NCI-H2196 (cell line): Measurements from ENCODE around the gene ZNF652.
"Not testable (repeated sequence)": the region's sequence is repeated elsewhere in the genome, so short reads cannot be mapped to it uniquely, and the experiment has no call there.

ENCODE experiments used
- DNase-seq: peaks from one replicate; lab custom pipeline; 2025; ENCODE audit not compliant: unreplicated experiment; lab: John Stamatoyannopoulos, UW

ZNF652 gene

DNA sequence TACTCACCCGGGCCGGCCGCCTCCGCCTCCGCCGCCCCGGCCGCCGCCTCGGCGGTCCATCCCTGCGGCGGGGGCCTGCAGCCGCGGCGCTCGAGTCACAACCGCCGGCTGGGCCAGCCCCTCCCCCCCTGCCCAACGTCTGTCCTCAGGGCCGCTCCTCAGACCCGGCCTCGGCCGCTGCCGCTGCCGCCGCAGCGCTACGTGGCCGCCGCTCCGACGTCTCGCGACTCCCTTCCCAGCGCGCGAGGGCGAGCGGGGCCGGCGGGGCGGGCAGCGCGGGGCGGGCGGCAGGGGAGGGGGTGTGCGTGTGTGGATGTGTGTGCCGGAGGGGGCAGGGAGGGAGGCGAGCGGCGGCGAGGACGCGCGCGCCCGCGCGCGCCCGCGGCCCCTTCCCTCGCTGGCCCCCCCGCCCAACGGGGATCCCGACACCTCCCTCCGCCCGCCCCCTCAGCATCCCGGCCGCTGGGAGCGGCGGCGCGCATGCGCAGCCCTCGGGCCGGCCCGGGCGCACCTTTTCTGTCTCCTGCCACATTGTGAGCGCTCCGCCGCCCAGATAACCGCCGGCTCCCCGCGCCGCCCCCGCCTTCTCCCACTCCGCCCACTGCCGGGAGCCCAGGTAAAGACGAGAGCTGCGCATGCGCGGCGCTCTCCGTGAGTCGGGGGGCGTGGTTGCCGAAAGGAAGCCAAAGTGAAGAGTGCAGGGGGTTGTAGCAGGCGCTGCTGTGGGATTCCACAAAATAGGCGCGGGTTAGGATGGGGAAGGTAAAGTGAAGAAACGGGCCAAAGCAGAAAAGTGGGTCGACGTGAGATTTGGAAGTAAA, at the start of gene ZNF652:
Gene ZNF652 (minus strand): TSS at position 349 of the 821 bp plus-strand sequence. CDS start 44,525 bp downstream, outside the sequence.
- DNase-seq = peak; percentile 97

DNA sequence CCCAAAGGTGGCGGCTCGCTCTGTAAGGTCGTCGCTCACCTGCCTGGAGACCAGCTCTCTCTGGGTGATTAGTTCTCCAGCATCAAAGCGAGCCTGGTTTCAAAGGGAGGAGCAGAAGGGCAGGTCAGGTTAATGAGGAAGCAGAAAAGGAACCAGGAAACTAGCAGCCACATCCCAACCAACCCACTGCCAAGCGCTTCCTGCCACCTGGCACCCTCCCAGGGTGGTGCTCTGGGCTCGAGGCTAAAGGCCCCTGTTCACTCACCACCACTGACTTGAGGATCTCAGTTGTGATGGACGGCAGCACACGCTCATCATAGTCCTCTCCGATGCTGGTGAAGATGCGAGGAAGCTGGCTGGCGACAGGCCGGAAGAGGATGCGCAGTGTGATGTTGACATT, 47.0 kb upstream of the ZNF652 start:
- no peak for DNase-seq

DNA sequence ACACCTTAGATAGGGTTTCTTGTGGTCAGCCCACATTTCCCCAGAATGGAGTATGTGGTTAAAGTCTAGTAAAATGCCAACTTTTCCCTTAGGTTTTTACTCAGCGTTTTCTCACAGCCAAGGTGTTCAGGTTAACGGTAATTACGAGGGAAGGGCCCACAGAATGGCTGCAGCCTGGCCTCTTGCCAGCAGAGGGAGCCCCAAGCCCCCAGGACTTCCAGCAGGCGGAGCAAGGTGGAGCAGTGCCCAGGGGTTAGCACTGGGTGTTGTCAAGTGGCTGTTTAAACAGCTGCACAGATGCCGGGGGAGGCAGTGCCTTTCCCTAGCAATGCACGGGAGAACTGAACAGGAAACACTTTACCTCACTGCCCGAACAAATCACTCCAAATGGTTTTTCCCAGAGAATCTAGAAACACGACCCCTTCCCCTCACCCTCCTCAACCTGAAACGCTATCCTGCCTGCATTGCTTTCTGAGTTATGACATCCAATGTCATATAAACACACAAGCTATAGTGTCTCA, 46.0 kb upstream of the ZNF652 start:
- peak; percentile 94 for DNase-seq

DNA sequence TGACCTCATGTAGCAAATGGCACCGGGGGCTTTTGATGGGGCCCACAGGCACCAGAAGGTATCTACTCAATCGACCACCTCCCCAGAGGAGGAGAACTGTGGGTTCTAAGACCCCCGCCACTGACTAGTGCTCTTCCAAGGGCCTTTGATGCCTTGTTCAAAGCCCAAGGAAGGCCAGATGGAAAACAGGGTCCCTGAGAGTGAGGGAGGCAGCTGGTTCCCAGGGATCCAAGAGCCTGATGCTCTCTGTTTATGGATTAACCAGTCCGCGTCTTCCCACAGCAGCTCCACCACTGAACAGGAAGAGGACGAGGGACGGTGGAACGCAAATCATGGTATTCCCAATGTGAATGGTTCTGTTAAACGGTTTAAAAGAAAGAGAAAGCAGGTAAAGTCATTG, 45.0 kb upstream of the ZNF652 start:
- DNase-seq = no peak

DNA sequence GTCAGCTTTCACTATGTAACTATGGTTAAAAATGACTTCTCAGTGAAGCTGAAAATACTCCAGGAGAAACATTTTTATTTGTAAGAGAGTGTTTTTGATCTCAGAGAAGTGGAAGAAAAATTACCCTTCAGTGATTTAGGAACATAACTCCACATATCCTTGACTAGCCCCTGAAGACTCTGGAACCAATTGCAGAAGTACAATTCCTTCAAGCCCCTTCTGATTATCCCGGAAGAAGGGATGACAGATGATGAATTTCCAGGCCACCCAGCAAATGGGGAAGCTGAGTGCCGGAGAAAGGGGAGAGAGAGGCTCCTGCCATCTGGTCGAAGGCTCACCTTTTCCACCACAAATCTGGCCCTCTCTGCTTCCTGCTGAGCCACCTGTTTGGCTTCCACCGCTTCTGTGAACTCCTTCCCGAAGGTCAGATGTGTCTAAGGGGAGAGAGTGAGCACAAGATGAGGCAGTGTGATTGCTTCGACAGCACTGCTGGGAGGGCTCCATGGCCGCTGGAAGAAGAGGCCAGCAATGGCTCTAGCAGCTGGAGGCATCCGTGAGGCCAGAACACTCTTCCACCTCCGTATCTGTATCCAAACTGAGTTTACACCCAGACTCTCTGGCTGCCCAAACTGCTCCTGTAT, 44.5 kb upstream of the ZNF652 start:
- no peak for DNase-seq

DNA sequence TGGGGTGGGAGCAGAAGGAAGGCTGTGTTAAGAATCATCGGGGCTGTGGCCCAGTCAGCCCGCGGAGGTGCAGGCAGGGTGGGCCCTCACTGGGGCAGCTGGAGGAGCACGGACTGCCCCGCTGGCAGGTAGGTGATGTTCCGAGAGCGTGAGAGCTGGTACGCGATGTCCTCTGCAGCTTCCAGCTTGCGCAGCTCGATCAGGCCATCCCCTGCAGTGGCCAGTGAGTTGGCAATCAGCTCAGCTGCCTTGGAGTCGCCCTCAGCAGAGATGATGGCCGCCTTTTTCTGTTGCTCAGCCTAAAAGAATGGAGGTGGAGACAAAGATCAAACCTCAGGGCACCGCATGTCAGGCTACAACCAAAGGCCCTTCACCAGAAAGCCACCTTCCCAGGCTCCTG, 42.9 kb upstream of the ZNF652 start:
- DNase-seq = no peak

DNA sequence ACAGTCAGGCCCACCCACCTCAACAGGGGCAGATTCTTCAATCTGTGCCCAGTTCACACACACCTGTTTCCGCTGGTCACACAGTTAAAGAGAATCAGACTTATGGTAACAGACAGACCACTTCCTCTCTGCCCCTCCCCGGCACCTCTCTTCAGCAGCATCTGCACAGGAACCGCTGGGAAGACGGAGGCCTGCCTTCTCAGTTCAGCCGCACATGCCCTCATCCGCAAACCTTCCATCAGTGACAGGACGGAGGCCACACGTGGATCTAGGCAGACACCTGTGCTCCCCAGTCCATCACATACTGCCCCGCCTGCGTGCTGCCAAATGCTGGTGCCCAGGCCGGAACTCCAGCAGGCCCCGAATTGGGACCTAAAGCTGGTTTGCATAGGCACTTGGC, 42.3 kb upstream of the ZNF652 start:
- DNase-seq = no peak

DNA sequence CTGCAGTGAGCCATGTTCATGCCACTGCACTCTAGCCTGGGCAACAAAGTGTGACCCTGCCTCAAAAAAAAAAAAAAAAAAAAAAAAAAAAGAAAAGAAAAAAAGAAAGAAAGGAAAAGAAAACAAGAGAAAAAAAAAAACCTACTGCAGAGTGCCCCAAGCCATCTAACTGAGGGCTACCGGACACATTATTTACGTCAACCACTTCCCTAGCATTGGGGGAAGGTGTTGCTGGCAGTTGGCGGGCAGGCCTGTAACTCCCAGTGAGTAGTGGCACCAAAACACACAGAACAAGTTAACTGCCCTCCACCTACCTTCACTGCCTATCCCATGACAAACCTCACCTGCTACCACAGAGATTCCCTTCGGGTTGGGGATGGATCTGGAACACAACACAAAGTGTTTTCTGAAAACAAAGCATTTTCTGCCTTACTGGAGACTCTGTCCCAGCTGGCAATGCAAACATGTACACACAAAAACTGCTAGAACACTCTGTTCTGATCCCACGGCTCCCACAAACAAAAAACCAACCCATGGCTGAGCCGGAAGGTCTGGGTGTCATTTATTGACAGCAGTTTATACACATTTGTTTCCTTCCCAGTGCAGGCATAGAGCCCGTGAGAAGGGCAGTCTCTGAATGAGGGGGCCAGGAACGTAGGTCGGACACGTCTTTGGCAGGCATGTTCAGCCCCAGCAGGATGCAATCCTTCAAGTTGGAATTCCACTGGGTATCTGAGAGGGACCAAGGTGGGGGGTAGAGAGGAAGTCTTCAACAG, 41.7 kb upstream of the ZNF652 start:
- DNase-seq = no peak

DNA sequence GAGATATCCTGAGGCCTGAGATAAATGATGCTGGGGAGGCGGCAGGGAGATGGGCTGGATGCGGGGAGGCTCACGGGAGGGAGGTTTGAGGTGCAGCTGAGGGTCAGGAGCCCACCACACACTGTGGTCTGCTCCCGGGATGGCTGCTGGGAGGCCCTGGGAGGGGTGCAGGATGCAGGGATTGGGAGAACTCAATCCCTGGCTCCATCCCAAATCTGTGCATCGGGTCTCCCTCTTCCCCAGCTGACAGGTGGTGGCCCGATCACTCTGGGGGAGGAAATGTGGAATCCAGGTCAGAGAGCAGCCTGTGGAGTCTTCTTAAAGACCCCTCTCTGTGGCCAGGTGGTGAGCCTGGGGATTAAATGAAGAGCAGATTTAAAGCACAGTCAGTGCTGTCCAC, 40.7 kb upstream of the ZNF652 start:
- DNase-seq = no peak

DNA sequence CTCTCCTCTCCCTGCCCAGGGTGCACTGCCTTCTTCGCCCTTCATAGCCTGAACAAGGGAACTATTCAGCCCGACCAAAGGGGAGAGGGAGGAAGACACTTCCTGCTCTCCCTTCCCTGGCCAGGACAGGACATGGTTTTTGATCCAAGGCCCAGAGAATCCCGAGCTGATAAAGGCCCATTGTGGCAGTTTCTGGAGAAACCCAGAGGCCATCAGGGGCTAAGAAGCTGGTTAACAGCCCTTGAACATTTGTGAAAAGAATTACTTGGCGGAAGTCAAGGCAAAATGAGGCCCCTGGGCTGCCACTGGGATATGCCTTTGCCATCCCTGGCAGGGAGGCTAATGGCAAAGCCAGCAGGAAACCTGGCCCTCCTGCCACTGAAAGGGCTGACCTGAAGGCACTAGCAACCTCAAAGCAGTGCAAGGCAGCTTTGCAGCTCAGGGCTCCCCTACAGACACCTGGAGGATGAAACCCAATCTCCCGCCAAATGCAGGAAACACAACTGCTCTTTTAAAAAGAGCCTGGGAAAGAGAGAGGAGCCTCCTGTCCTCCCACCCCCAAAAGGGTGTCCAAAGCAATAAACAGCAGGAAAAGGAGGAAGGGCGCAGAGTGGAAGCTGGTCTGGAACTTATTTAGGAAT, 40.0 kb upstream of the ZNF652 start:
- DNase-seq = no peak

DNA sequence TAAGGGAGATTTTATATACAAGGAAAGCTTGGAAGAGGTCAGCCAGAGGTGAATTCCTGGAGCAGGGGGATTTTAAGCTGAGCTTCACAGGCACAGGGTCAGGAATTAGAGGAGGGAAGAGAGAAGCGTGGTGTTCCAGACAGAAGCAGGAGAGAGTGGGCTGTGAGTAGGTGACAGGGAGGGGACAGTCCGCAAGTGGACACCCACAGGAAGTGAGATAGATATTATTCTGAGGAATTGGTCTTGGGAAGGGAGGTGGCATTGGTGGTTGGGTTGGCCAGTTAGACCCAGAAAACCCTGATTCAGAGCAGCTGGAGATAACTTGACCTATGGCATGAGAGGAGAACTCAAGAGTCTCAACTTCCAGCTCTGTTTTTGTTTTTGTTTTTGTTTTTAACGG, 37.9 kb upstream of the ZNF652 start:
- DNase-seq = no peak

DNA sequence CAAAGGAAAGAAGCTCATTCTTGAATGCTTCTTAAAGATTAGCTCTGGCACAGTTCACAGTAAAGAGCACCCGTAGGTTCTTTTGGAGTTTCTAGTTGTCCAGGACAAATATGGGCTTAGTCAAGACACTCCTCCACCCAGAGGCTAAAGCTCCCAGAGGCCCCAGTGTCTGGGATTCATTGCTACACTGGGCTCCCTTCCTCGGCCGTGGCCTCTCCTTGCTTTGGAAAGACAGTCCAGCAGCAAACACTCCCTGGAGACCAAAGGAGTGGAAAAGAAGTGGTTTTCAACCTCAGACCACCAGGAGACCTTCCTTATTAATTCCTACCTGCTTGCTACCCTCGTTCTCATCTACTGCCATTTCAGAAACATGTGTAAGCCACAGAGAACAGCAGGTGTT, 35.5 kb upstream of the ZNF652 start:
- no peak for DNase-seq

DNA sequence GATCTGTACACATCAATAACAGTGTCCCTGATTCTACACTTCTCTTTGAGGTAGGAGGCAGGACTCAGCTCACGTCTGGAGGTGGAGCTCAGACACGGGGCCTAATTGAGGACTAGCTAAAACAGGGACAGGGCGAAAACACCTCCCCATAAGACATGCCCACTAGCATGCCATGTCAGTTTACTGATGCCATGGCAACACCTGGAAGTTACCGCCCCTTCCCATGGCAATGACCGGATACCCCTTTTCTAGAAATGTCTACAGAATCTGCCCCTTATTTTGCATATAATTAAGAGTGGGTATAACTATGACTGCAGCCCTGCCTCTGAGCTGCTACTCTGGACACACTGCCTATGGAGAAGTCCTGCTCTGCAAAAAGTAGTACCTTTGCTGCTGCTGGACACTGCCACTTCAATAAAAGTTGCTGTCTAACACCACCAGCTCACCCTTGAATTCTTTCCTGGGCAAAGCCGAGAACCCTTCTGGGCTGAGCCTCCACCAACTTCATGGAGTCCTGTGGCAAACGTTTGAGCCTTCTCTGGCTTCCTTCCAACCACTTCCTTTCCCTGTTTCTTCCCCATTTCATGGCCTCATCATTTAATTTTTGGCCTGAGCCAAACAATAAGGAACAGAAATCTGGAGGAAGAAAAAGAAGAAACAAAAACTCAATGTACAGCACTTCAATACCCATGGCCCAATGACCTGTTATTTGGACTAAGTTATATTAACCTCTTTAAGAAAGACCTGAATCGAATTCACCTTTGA, 31.6 kb upstream of the ZNF652 start:
- DNase-seq = no peak

DNA sequence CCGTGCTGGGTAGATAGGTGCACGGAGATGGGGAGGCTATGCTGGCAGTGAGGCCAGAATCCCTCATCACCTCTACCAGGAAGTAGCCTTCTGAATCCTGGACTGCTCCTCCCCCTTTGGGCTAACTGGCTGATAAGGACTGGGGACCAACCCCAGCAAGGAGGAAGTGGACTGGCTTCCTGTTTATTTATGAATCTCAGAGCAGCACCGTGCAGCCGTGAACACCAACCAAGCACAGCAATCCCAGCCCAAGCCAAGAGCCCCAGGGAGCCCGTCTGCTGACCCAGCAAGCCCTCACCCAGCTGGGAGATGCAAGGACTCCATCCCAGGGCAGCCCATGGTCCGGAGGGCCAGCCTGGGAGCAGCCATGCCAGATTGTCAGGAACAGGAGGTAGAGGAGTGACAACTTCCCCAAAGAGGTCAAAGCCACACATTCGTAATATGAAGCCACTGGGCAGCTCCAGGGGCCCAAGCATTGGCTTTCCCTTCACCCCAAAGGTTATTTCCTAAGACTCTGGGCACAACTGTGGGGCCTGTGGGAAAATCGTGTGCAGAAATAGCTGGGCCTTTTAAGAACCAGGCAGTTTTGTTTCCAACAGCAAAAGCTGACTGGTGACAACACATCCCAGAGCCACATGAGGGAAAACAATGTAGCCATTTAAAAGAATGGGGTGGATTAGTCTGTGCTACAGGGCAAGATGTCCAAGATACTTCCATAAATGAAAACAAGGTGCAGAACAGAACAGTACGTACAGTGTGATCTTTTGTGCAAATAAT, 28.7 kb upstream of the ZNF652 start:
- no peak for DNase-seq

DNA sequence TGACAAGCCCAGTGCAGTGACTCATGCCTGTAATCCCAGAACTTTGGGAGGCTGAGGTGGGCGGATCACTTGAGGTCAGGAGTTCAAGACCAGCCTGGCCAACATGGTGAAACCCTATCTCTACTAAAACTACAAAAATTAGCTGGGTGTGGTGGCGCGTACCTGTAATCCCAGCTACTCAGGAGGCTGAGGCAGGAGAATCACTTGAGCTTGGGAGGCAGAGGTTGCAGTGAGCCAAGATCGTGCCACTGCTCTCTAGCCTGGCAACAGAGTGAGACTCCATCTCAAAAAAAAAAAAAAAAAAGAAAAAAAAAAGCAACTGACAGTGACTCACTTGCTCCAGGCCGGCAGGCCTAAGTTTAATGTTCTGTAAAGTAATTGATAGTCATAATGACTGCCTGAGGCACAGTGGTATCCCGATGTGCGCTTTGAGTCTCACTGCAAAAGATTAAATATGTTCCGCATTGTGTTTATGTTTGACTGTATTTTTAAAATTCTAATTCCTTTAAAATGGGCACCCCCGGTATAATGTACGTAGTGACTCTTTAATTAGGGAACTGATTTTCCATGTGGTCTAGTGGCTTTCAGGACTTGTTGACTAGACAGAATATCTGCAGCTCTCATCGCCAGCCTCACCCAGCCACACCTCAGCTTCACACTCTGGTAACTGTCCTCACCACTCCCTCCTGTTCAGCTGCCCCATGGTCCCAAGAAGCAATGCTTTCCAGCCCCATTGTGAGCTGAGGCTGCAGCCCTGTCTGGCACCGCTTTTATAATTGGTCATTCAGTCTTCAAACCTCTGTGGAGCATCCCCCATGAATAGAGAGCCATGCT, 27.7 kb upstream of the ZNF652 start:
- DNase-seq = not testable (repeated sequence)

DNA sequence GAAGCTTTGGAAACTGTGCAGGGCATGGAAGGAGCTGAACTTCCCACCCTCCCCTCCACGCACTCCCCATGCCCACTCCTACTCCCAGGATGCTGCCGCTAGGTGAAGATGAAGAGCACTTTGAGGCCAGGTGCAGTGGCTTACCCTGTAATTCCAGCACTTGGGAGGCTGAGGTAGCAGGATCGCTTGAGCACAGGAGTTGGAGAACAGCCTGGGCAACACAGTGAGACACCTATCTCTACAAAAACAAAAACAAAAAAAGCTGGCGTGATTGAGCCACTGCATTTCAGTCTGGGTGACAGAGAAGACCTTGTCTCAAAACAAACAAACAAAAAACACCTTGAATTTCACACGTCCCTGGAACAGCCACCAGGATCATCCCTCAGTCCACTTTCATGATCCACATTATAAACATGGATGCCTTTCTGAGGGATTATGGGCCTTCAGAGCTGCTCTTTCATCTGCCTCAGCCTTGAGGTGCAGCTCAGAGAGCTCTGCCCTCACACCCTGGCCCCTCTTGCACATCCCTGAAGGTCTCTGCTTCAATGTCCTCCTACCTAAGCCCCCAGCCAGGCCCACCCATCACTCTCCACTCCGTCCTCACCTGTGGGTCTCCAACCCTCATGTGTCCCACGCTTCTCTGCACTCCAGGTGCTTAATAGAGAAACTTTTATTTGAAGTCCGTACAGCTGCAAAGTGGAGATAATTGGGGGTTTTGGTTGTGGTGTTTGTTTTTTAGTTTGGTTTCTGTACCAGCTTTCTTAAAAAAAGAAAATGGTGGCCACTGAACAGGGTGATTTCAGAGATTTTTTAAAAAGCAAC, 26.9 kb upstream of the ZNF652 start:
- DNase-seq = no peak

DNA sequence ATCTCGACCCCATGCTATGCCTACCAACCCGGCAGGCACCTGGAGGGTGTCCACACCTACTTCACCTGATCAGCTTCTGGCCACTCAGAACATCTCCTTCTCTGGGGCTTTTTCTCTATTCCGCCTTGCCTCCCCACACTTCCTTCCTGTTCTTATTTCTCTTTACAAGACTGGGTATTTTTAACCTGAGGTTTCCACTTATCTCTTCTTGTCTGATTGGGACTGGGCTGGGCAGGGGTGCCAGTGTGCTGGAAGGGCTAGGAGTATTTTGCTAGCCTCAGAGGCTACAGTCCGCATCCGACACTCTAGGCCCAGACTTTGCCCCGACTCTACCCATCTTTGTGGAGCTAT, 26.2 kb upstream of the ZNF652 start:
- no peak for DNase-seq
